MCF 10A (cell line): ENCODE data around the gene TAF10. TPM values are rescaled to one million over a fixed set of nuclear protein-coding genes. Genes with fewer than 3 reads are reported as not detected.

Experiments used
- BruUV-seq: library from RNA; stranded (reverse); fragments of 400-500 nt; replicated peaks from 2 replicates; lab custom pipeline; 2021; lab: Mats Ljungman, UMichigan
- CTCF ChIA-PET: fragments of 300-600 bp; sonication (Branson Sonifier 250); formaldehyde crosslinking; extraction: SDS; loops from one replicate; lab custom pipeline; 2021; ENCODE audit warnings: antibody characterized with exemption, inconsistent platforms; lab: Yijun Ruan, JAX
- POLR2A ChIA-PET: fragments of 300-600, 350-650 bp; sonication (Branson Sonifier 250); formaldehyde crosslinking; extraction: SDS; loops from one replicate; lab custom pipeline; 2020; ENCODE audit warnings: antibody characterized with exemption, inconsistent platforms; lab: Yijun Ruan, JAX
- DNase-seq: peaks from one replicate; pipeline ENCODE4 v3.0.0-alpha.2; 2018; ENCODE audit not compliant: unreplicated experiment
- H3K27ac Mint-ChIP-seq: one replicate; pipeline ENCODE4 v1.8.0; 2022; ENCODE audit warnings: mild to moderate bottlenecking, low read depth, mixed read lengths; ENCODE audit not compliant: unreplicated experiment
- H3K27me3 Mint-ChIP-seq: one replicate; pipeline ENCODE4 v1.8.0; 2022; ENCODE audit warnings: mixed read lengths; ENCODE audit not compliant: insufficient read depth, unreplicated experiment
- H3K36me3 Mint-ChIP-seq: one replicate; pipeline ENCODE4 v1.8.0; 2022; ENCODE audit warnings: mild to moderate bottlenecking, moderate library complexity, mixed read lengths; ENCODE audit not compliant: insufficient read depth, unreplicated experiment
- H3K4me1 Mint-ChIP-seq: one replicate; pipeline ENCODE4 v1.8.0; 2022; ENCODE audit warnings: mixed read lengths; ENCODE audit not compliant: insufficient read depth, unreplicated experiment
- H3K4me3 Mint-ChIP-seq: one replicate; pipeline ENCODE4 v1.8.0; 2022; ENCODE audit warnings: mild to moderate bottlenecking, moderate library complexity, mixed read lengths; ENCODE audit not compliant: unreplicated experiment
- H3K9me3 Mint-ChIP-seq: one replicate; pipeline ENCODE4 v1.8.0; 2022; ENCODE audit warnings: mixed read lengths; ENCODE audit not compliant: unreplicated experiment
- CTCF ChIP-seq: fragments of 200-600 bp; IDR thresholded peaks from one replicate; pipeline ENCODE4 v1.8.0; 2022; ENCODE audit warnings: antibody characterized with exemption, mild to moderate bottlenecking; ENCODE audit not compliant: unreplicated experiment
- intact Hi-C: fragments of 100-400 bp; cut with micrococcal nuclease; formaldehyde crosslinking; loops from 2 replicates; pipeline ENCODE4 v1.14.1; 2022
- total RNA-seq: library from RNA; stranded (reverse); gene quantifications from 2 replicates; pipeline ENCODE4 v1.2.3, GENCODE V29; 2022

TAF10 gene
- total RNA-seq, 1 experiment from 2014 or later, result 157 TPM

- H3K4me1 Mint-ChIP-seq, result no peaks in the 10 kb centered on the region
- intact Hi-C loops, result no loop called here
- no peak overlapping the region for H3K4me3 Mint-ChIP-seq
- no peak for DNase-seq
- H3K36me3 Mint-ChIP-seq, result no peaks in the 10 kb centered on the region
- no TSS peak for BruUV-seq
- H3K27ac Mint-ChIP-seq, result no peak overlapping the region
- H3K9me3 Mint-ChIP-seq, result no peaks in the 10 kb centered on the region
- no peak for TF ChIP-seq CTCF
- POLR2A ChIA-PET, result interaction anchor here (1.3 kb wide), 1 partner anchor 26 kb away, joined by 3 read pairs; no protein-coding TSS in a partner anchor
- CTCF ChIA-PET, result interaction anchor here (1.2 kb wide), 1 partner anchor 72 kb away, joined by 3 read pairs; no protein-coding TSS in a partner anchor
- H3K27me3 Mint-ChIP-seq, result no peaks in the 10 kb centered on the region
These were observed 18.7 kb upstream of the TAF10 start for GRCh38 chr11:6630632-6631291.

GRCh38 chr11:6629892-6630631, 18.0 kb upstream of the TAF10 start:
- Mint-ChIP-seq H3K9me3 (no peaks in the 10 kb centered on the region), H3K4me1 (no peaks in the 10 kb centered on the region), H3K27me3 (no peaks in the 10 kb centered on the region), H3K36me3 (no peaks in the 10 kb centered on the region), H3K27ac (no peak overlapping the region), H3K4me3 (no peak overlapping the region)
- TF ChIP-seq CTCF, result no peak
- BruUV-seq, result no TSS peak
- CTCF ChIA-PET, result no interaction called here
- intact Hi-C loops, result no loop called here
- POLR2A ChIA-PET, result interaction anchor here (1.3 kb wide), 1 partner anchor 11 kb away, joined by 3 read pairs; the partner anchor contains the start of gene TPP1
- DNase-seq, result no peak

- H3K27me3 Mint-ChIP-seq, result no peaks in the 10 kb centered on the region
These were observed 17.5 kb upstream of the TAF10 start for GRCh38 chr11:6629573-6629891.

More at GRCh38 chr11:6629573-6629891, 17.5 kb upstream of the TAF10 start:
- CTCF ChIA-PET, result no interaction called here
- Mint-ChIP-seq H3K36me3 (no peaks in the 10 kb centered on the region), H3K9me3 (no peaks in the 10 kb centered on the region), H3K27ac (no peak overlapping the region), H3K4me3 (no peak overlapping the region), H3K4me1 (no peaks in the 10 kb centered on the region)
- DNase-seq, result no peak
- BruUV-seq, result no TSS peak
- no peak for TF ChIP-seq CTCF
- POLR2A ChIA-PET, result interaction anchor here (1.3 kb wide), 1 partner anchor 10 kb away, joined by 3 read pairs; the partner anchor contains the start of gene TPP1
- intact Hi-C loops, result no loop called here
